Sciatic nerve (tissue), 2 donors: ENCODE data around the gene TBXT. TPM values are rescaled to one million over a fixed set of nuclear protein-coding genes. Genes with fewer than 3 reads are reported as not detected.
"Not testable (repeated sequence)": the region's sequence is repeated elsewhere in the genome, so short reads cannot be mapped to it uniquely, and the experiment has no call there.

ENCODE experiments used
- ATAC-seq: fragments of 200-7000 bp; cut with Tn5 transposase; one replicate; pipeline ENCODE4 v1.9.1; 2020; ENCODE audit warnings: mild to moderate bottlenecking, moderate library complexity
- DNase-seq: peaks from one replicate; pipeline ENCODE4 v3.0.0-alpha.2; 2020; ENCODE audit warnings: low spot score
- intact Hi-C: fragments of 100-400 bp; cut with DNase I; formaldehyde crosslinking; loops from one replicate; pipeline ENCODE4 v1.14.2; 2022
- total RNA-seq: library from RNA; stranded (reverse); fragmentation: NEBNext Ultra II Directional; extraction: Animal tissue kit (Norgen Biotek cat#: 25700); gene quantifications from one replicate; pipeline ENCODE4 v1.2.1, GENCODE V29; 2021
- donor health status: DM: no; HTN: no; CAD: no.
- donor health status: DM: no; HTN: no; CAD: no.

The TBXT gene, protein sequence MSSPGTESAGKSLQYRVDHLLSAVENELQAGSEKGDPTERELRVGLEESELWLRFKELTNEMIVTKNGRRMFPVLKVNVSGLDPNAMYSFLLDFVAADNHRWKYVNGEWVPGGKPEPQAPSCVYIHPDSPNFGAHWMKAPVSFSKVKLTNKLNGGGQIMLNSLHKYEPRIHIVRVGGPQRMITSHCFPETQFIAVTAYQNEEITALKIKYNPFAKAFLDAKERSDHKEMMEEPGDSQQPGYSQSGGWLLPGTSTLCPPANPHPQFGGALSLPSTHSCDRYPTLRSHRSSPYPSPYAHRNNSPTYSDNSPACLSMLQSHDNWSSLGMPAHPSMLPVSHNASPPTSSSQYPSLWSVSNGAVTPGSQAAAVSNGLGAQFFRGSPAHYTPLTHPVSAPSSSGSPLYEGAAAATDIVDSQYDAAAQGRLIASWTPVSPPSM
- total RNA-seq: not detected

DNA sequence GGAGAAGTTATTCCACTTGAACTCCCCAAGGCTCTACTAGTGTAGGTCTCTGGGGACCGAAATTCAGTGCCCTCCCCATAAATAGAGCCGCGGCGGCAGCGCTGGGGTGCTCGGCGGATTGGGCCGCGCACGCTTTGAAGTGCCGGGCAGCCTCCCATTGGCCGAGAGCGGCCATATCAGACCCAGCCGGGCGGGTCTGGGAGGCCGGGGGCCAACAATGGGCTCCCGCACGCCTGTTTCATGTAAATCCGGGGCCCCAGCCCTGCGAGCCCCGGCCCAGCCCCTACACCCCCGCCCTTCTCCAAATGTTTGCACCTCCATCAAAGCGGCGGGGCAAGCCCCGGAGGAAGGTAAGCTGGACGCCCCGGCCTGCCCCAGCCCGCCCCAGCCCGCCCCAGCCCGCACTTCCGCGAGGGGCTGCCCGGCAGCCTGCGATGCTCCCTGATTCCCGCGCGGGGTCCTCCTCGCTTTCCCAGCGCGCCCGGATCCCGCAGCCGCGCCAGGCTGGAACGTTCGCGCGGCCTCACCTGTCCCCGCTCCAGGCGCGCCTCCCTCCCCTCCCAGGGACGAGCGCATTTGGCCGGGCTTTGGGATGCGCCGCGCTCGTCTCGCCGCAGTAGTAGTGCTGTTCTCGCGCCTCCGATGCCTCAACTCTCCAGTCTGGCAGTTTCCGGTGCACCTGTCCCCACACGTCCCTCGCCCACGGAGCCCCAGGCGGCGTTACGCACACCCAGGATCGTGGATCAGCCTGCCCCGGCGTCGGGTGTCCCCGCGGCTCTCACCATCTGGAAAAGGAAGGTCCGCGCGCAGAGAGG, at the start of gene TBXT:
Gene TBXT (minus strand): TSS at position 51 of the 815 bp plus-strand sequence. CDS start 260 bp downstream, outside the sequence.
- DNase-seq (no peak), ATAC-seq (no peak)
- intact Hi-C loops: no loop called here

DNA sequence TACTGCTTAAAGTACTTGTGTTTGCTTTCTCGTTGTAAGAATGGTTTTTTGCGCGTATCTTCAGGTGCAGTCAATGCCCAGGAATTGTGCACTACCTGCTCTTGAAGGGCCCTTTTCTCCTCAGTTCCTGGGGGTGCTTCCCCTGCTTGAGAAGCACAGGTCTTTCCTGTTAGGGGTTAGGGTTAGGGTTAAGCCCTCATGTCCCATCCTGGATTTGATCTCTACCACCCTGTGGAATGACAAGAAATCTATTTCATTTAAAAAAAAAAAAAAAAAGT, 39.6 kb upstream of the TBXT start:
- ATAC-seq (no peak), DNase-seq (no peak)
- intact Hi-C loops: no loop called here

DNA sequence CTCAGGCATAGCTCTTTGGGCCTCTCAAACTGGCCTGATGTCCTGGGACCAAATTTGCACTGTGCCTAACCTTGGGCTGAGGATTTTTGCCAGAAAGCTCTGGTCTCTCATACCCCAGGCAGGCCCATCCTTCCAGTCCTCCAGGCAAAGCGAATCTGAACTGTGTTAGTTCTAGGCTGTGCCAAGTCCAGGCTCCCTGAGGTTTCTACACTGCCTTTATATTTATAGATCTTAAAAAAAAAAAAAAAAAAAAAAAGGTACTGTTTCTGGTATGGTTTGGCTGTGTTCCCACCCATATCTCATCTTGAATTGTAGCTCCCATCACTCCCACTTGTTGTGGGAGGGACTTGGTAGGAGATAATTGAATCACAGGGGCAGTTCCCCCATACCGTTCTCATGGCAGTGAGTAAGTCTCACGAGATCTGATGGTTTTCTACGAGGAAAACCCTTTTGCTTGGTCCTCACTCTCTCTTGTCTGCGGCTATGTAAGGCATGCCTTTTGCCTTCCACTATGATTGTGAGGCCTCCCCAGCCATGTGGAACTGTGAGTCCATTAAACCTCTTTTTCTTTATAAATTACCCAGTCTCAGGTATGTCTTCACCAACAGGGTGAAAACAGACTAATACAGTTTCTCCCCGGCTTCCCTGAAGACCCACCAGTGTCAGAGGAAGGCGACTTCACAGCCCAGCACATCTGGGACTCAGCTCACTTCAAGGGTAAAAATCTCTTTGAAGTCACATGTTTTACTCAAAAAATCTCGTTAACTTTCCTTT, 39.0 kb upstream of the TBXT start:
- ATAC-seq: no peak
- intact Hi-C loops: no loop called here
- DNase-seq: no peak

DNA sequence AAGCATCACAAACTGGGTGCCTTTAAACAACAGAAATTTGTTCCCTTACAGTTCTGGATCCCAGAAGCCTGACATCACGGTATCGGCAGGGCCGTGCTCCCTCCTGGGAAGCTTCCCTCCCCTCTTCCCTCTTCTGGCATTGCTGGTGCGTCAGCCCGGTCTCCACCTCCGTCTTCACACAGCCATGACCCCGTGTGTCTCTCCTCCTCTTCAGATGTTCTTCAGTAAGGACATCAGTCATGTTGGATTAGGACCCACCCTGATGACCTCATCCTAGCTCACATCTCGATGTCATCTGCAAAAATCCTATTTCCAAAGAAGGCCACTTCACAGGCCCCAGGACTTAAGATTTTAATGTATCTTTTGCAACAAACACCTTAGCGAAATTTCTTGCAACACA, 38.4 kb upstream of the TBXT start:
- intact Hi-C loops: no loop called here
- ATAC-seq: no peak
- DNase-seq: no peak

DNA sequence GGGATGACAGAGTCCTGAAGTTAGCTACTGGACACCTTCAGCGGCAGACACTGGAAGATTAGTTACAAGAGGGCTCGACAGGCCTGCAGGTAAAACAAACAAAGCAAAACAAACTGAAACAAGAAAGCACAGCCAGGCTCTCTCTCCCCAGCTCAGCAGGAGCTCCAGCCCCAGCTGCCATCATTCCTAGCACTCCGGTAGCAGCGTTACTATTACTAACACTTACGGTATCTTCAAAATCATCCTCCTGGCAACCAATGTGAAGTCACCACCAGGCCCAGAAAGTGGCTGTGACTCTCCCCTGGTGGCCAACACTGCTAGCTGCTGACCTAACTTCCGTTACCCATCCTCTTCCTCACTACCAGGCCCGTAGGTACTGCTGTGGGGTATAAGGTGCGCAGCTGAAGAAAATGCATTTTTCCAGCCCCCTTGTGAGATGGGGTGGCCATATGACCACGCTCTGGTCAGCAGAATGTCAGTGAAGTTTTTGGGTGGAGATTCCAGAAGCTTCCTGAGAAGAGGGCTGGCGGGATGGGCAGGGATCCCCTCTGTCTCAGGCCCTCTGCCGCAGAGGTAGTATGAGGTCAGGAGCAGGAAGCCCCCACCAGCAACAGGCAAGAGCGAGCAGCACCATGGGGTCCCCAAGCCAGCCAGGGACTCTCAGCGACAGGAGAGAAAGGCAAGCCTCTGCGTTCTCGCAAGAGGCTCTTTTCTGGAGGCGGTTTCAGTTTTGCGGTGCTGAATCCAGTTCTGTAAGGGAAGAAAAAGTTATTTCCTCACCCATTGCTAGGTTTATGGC, 37.4 kb upstream of the TBXT start:
- intact Hi-C loops: loop anchor here (5.0 kb wide), 1 partner anchor 1922 kb away; no protein-coding TSS in a partner anchor
- ATAC-seq: no peak
- DNase-seq: no peak

DNA sequence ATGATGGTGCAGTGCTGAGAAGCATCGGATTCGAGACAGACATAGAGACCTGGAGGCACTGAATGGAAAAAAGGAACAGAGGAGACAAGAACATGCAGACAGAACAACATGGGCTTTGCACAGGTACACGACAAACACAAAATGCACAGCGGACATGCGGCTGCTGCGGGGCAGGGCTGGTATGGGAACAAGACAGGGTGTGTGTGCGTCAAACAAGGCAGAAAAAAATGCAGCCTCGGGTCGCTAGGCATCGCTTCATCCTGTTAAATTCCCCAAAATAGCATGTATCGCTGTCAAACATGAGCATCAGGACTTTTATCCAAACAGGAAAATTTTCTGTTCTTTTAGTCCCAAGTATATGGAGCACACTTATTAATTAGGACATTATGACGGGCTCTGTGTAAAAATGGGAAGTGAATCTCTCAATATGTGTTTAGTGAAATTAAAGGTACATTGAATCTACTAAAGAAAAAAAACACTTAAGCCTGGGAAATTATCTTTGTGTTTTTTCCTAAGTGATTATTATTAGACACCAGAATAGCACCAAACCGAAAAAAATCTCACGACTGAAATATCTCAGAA, 36.1 kb upstream of the TBXT start:
- ATAC-seq (no peak), DNase-seq (no peak)
- intact Hi-C loops: loop anchor here (5.0 kb wide), 1 partner anchor 1924 kb away; no protein-coding TSS in a partner anchor

DNA sequence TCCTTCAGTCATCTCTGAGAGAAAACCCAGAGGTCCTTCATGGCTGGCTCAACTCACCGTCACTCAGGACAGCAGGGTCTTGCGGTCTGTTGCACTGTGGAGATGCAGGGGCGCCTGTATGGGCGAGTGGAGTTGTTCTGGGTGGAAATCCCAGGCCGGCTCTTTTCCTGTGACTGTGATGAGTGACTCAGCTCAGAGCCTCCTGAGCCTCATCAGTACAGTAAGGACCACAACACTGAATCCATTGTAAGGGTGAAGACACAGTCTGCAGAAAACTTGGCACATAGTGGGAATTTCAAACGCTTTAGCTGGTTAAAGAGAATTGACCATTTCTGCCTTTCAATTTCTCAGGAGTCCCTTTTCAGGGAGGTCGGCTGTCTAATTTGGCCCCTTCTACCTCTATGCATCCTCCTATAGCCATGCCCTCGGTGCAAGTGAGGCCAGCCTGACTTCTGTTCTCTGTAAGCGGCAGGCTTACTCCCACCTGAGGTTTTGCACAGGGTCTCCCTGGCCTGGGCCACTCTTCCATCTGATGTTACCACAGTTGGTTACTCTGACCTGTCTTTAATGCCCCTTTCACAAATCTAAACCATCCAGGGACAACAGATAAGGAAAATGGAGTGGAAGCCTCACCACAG, 35.5 kb upstream of the TBXT start:
- ATAC-seq (no peak), DNase-seq (no peak)
- intact Hi-C loops: loop anchor here (5.0 kb wide), 1 partner anchor 1924 kb away; no protein-coding TSS in a partner anchor

DNA sequence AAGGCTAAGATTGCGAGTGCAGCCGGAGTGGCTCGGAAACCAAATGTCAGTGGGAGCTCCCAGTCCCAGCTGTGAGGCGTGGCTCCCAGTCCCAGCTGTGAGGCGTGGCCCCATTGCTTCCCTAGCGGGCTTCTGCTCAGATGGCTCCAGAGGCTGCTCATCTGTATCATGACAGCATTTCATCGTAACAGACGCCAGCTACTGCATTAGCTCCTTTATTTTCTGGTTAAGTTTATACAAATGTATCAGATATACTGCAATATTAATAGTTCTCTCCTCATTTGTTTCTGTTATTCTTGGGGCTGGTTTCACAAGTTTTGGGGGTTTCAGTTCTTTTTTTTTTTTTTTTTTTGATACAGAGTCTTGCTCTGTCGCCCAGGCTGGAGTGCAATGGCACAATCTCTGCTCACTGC, 34.7 kb upstream of the TBXT start:
- intact Hi-C loops: loop anchor here (5.0 kb wide), 1 partner anchor 1925 kb away; no protein-coding TSS in a partner anchor
- ATAC-seq (peak; percentile 50), DNase-seq (no peak)

DNA sequence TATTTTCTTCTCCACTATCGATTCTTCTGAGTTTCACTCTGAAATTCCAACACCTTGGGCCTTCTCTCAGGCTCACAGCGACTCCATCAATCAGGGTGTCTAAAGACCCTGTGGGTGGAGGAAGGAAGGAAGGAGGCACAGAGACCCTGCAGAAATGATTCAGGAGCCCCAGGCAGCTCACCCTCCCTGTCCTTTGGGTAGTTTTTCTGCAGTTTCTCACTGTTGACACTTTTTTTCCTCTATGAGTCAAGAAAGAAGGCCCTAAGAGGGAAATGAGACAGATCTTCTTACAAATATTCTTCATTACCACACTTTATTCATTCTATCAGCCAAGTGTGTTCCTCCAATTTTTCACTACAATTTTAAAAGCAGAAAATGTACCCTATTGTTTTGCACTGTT, 34.2 kb upstream of the TBXT start:
- DNase-seq (no peak), ATAC-seq (no peak)
- intact Hi-C loops: loop anchor here (5.0 kb wide), 1 partner anchor 1925 kb away; no protein-coding TSS in a partner anchor

DNA sequence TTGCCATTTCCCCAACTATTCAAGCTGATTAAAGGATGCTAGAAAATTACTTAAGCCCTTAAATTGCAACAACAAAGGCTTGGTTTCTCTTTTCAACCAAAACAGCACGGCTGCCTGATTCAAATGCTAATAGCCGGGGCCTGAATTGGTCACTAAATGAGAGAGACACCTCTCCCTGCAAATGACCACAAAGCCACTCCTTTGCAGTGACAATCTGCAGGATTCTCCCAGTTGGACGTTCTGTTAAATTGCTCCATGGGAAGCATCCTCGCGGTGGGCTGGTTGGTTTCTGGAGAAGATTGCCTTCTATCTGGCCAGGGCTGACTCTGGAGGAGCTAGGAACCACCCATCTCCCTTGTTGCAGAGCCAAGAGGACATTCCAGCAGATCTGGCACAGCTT, 29.7 kb upstream of the TBXT start:
- no peak for DNase-seq
- intact Hi-C loops: no loop called here
- no peak for ATAC-seq

DNA sequence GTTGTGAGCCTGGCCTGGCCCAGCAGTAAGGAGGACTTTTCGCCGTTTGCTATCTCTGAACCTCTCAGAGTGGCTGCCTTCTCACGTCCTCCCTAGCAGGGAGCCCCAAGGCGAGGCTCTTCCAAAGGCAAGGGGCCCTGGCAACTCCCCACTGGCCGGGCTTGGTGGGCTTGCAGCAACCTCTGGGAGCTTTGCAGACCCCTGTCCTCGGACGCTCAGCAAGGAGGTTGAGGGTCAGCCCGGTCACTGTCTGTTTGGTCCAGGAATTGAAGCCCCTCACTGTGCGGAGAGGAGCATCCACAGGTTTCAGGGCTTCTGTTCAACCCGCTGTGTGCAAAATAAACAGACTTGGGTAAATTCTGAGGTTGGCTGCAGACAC, 28.2 kb upstream of the TBXT start:
- DNase-seq (no peak), ATAC-seq (no peak)
- intact Hi-C loops: no loop called here

DNA sequence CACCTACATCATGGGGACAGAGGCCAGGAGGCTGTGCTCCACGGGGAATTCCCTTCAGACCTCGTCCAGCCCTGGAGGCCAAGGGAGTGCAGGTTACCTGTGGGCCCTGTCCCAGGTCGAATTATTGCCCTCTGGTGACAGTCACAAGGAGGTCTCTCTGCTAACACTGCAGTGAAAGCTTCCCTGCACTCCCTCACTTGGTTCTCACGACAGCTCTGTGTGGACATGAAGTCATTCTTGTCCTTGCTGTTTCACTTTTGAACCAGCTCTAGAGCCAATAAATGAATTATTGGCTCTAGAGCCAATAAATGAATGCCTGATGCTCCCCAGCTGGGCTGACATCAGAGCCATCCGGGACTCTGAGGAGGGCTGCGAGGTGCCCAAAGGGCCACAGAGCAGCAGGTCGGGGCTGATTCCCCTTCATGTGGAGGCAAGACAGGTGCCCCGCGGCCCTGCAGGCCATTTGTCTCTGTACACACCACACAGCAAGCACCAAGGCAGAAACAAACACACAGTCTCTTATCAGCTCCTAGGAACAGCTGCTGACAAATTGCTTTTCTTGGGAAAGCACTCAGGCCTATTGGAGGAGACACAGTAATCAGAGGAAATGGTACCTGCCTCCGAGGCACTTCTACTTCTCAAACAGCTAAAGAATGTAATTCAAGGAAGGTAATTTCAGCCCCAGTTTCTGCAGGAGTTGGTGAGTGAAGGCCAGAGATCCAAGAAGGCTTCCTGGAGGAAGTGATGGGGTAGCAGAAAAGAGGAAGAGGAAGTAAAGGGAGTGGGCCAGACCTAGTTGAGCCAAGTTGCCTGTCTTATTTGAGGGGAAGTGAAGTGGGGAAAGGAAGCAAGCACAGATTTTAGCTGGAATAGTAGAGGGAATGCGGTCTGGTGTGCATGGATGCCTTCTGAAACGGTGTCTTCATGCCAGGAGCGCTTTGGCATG, 27.5 kb upstream of the TBXT start:
- ATAC-seq: no peak
- DNase-seq: no peak
- intact Hi-C loops: no loop called here

DNA sequence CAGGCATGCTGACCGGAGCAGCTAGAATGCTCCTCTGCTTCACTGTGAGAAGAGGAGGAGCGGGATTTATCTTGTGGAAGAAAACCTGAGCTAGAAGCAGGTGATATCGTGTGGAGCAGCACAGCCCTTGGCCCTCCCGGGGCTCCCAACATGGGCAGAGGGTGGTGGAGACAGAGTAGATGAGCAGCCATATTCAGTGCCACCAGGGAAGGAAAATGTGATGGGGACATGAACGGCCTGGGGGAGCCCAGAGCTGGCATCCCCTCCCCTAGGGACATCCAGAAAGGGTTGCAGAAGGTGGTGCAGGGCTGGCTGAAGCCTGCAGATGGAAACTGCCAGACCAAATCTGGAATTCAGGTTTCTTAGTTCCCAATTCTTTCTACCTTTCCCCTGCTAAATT, 24.9 kb upstream of the TBXT start:
- no peak for ATAC-seq
- intact Hi-C loops: no loop called here
- DNase-seq: no peak

DNA sequence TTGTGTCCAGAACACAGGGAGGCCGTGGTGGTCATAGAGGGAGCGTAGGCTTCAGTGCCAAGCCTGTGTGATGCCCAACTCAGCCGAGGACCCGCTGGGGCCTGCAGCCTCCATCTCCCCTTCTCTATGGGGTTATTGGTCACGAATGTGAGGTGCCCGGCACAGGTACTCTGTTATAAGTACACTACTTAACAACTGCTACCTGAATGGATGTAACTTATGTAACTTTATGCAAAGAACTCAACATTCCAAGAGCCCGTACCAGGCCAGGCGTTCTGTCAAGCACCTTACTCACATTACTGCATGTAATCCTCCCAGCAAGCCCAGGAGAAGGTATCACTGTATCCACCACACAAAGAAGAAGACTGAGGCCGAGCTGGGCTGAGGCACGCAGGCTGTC, 24.5 kb upstream of the TBXT start:
- no peak for ATAC-seq
- DNase-seq: no peak
- intact Hi-C loops: no loop called here

DNA sequence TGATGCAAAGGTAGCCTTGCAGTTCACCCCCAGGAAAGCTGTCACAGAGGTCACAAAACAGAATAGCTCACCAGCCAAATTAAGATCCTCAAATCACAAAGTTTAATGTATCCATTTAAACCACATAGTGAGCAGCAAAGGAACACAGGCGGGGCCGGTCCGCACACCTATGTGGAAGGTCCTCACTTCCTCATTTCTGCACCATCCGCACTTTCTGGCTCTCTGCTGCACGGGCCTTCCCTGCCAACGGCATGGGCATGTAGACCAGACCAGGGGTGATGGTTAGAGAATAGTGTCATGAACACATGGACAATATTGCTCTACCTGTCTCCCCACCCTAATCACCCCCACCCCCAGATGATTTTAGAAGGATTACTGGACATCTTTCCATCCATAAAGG, 12.1 kb upstream of the TBXT start:
- ATAC-seq: no peak
- intact Hi-C loops: no loop called here

DNA sequence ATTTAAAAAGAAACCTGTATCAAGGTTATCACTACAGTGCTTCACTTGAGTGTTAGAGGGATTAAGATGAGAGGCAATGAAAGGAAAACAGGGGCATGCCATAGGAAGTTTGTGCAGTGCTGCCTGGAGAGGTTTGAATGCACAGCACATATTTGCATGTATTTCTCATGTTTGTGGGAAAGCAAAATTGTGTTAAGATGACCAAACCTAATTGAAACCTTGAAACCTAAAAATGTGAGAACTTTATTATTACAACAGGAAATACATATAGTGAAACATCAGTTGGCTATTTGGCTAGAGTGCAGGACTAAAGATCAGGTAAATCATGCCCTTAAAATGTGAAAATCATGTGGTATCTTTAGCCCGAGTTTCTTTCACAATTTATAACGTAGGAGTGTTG, 8.5 kb upstream of the TBXT start:
- ATAC-seq: no peak
- intact Hi-C loops: no loop called here
- DNase-seq: no peak

More for the DNA sequence above, 12.1 kb upstream of the TBXT start:
- no peak for DNase-seq

DNA sequence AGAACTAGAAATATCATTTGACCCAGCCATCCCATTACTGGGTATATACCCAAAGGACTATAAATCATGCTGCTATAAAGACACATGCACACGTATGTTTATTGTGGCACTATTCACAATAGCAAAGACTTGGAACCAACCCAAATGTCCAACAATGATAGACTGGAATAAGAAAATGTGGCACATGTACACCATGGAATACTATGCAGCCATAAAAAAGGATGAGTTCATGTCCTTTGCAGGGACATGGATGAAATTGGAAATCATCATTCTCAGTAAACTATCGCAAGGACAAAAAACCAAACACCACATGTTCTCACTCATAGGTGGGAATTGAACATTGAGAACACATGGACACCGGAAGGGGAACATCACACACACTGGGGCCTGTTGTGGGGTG, 7.4 kb upstream of the TBXT start:
- DNase-seq, ATAC-seq, intact Hi-C loops: not testable (repeated sequence)
